Neural crest cell (in vitro differentiated cells): ENCODE measurements around the gene FBXO46. TPM values are rescaled to one million over a fixed set of nuclear protein-coding genes. Genes with fewer than 3 reads are reported as not detected.

Experiments used
- DNase-seq: peaks from one replicate; pipeline ENCODE4 v3.0.0; 2021; ENCODE audit warnings: low read depth, mixed read lengths, low spot score
- H3K27ac Mint-ChIP-seq: one replicate; pipeline ENCODE4 v1.8.0; 2021; ENCODE audit warnings: mild to moderate bottlenecking, mixed read lengths; ENCODE audit not compliant: unreplicated experiment
- H3K27me3 Mint-ChIP-seq: 2 replicates; pipeline ENCODE4 v1.8.0; 2021; ENCODE audit warnings: low read depth, mild to moderate bottlenecking, mixed read lengths
- H3K36me3 Mint-ChIP-seq: 2 replicates; pipeline ENCODE4 v1.8.0; 2021; ENCODE audit warnings: low read depth, mild to moderate bottlenecking, mixed read lengths
- H3K4me1 Mint-ChIP-seq: 2 replicates; pipeline ENCODE4 v1.8.0; 2021; ENCODE audit warnings: mixed read lengths
- H3K4me3 Mint-ChIP-seq: one replicate; pipeline ENCODE4 v1.8.0; 2021; ENCODE audit warnings: mild to moderate bottlenecking, mixed read lengths
- H3K9me3 Mint-ChIP-seq: 2 replicates; pipeline ENCODE4 v1.8.0; 2021; ENCODE audit warnings: mixed read lengths
- total RNA-seq: library from RNA; stranded (reverse); gene quantifications from 2 replicates; pipeline ENCODE4 v1.2.1, GENCODE V29; 2021
- TF ChIP-seq, protein P1 (sequence below): fragments of 200-600 bp; sonication (generic); conservative IDR thresholded peaks from 2 replicates; pipeline ENCODE4 v1.5.0; 2021; ENCODE audit warnings: antibody characterized with exemption, mild to moderate bottlenecking

FBXO46 gene
- total RNA-seq, 1 donor from 2014 or later = 27.2 TPM

DNA sequence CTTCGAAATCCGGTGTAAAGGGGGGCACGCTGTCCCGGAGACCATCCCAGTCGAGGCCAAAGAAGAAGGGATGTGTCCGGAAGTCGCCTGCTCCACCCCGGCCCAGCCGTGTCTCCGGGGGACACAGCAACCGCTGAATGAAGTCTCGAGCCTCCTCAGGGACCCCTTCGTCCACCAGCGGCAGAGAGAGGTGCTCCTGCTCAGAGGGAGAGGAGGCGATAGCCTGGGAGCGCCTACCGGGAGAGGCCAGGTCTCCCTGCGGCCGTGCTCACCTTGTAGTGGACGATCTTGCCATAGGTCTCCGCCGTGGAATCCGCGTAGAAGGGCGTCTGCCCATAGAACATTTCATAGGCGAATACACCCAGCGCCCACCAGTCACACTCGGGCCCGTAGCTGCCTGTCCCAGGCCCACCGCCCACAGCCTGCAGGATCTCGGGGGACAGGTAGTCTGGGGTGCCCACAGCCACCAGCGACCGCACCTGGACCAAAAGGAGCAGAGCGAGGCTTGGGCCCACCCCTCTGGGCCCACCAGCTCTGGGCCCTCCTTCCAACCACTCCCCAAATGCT, 46.8 kb upstream of the FBXO46 start:
- Mint-ChIP-seq H3K27me3 (peaks cover 10% of the 10 kb centered on the region), H3K4me3 (peak overlapping the region; percentile 27), H3K27ac (no peak overlapping the region), H3K4me1 (peaks cover 21% of the 10 kb centered on the region), H3K36me3 (peaks cover 12% of the 10 kb centered on the region), H3K9me3 (no peaks in the 10 kb centered on the region)
- DNase-seq = no peak
- TF ChIP-seq, protein P1, sequence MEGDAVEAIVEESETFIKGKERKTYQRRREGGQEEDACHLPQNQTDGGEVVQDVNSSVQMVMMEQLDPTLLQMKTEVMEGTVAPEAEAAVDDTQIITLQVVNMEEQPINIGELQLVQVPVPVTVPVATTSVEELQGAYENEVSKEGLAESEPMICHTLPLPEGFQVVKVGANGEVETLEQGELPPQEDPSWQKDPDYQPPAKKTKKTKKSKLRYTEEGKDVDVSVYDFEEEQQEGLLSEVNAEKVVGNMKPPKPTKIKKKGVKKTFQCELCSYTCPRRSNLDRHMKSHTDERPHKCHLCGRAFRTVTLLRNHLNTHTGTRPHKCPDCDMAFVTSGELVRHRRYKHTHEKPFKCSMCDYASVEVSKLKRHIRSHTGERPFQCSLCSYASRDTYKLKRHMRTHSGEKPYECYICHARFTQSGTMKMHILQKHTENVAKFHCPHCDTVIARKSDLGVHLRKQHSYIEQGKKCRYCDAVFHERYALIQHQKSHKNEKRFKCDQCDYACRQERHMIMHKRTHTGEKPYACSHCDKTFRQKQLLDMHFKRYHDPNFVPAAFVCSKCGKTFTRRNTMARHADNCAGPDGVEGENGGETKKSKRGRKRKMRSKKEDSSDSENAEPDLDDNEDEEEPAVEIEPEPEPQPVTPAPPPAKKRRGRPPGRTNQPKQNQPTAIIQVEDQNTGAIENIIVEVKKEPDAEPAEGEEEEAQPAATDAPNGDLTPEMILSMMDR = no peak

GRCh38 chr19:45774765-45775164, 44.1 kb upstream of the FBXO46 start:
- no peak for DNase-seq
- H3K27ac Mint-ChIP-seq = no peak overlapping the region

DNA sequence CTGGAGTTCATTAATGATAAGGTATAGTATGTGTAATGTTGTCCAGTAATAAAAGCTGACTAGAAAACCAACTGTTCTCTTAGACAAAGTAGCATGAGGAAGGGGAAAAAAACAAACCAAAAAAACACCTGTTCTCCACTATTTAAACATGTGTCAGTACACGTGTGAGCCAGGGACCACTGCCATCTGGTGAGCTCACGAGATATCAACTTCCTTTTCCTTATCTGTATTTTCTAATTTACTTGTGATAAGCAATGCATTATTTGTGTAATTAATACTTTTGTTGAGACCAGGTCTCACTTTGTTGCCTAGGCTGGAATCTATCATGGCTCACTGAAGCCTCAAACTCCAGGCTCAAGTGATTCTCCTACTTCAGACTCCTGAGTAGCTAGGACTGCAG, 42.7 kb upstream of the FBXO46 start:
- peak overlapping the region; percentile 69 for H3K4me3 Mint-ChIP-seq
- H3K9me3 Mint-ChIP-seq = no peaks in the 10 kb centered on the region
- no peak overlapping the region for H3K27ac Mint-ChIP-seq

More at GRCh38 chr19:45774765-45775164, 44.1 kb upstream of the FBXO46 start:
- Mint-ChIP-seq H3K27me3 (peaks cover 20% of the 10 kb centered on the region), H3K36me3 (peaks cover 22% of the 10 kb centered on the region), H3K4me3 (peak overlapping the region; percentile 44), H3K9me3 (no peaks in the 10 kb centered on the region), H3K4me1 (peaks cover 27% of the 10 kb centered on the region)
- TF ChIP-seq, protein P1 = no peak

GRCh38 chr19:45772912-45773311, 42.2 kb upstream of the FBXO46 start:
- H3K27me3 Mint-ChIP-seq = peaks cover 23% of the 10 kb centered on the region
- H3K4me3 Mint-ChIP-seq = peak overlapping the region; percentile 69
- no peak overlapping the region for H3K27ac Mint-ChIP-seq
- H3K4me1 Mint-ChIP-seq = peaks cover 20% of the 10 kb centered on the region
- DNase-seq = no peak
- H3K36me3 Mint-ChIP-seq = peaks cover 16% of the 10 kb centered on the region
- no peaks in the 10 kb centered on the region for H3K9me3 Mint-ChIP-seq
- TF ChIP-seq, protein P1 = no peak

More for the DNA sequence above, 42.7 kb upstream of the FBXO46 start:
- TF ChIP-seq, protein P1 = no peak
- Mint-ChIP-seq H3K4me1 (peaks cover 20% of the 10 kb centered on the region), H3K27me3 (peaks cover 23% of the 10 kb centered on the region), H3K36me3 (peaks cover 17% of the 10 kb centered on the region)
- DNase-seq = no peak

DNA sequence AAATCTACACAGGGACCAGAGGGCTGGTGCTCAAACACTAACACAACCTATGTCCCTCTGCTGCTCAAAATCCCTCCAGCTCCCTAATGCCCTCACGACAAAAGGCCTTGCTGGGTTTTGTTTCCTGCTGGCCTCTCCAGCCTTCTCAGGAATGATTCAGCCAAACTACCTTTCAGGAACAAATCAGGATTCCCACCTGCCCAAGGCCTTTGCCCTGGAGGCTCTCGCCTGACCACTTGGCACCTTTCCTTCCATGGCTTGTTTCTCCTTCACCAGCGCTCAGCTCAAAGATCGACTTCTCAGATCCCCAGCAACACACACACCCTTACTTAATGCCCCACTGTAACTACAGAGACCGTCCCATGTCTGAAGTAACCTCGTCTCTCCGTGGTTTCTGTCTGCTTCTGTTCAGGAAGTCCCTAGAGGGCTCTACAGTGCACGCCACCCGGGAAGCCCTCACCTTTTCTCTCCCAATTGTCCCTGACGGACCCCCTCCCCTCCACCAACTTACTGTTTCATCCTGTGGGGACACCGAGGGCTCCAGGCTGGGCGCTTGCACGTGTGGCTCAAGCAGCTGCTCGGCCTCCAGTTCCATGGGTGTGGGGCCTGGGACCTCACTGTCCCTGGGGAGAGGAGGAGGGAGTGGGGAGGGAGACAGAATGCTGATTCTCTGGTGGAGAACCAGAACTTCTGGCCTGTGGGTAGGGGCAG, 41.6 kb upstream of the FBXO46 start:
- DNase-seq = no peak
- H3K4me3 Mint-ChIP-seq = peak overlapping the region; percentile 81
- peaks cover 14% of the 10 kb centered on the region for H3K36me3 Mint-ChIP-seq
- peaks cover 26% of the 10 kb centered on the region for H3K27me3 Mint-ChIP-seq
- H3K9me3 Mint-ChIP-seq = no peaks in the 10 kb centered on the region
- peak overlapping the region; percentile 88 for H3K27ac Mint-ChIP-seq
- peaks cover 23% of the 10 kb centered on the region for H3K4me1 Mint-ChIP-seq
- TF ChIP-seq, protein P1 = no peak
